GM19467 (cell line): ENCODE data around the gene CFP.

Experiments
- ATAC-seq: cut with Tn5 transposase; IDR thresholded peaks from one replicate; pipeline ENCODE4 v1.9.1; 2021; ENCODE audit warnings: mild to moderate bottlenecking, moderate library complexity; ENCODE audit not compliant: unreplicated experiment

CFP gene

DNA sequence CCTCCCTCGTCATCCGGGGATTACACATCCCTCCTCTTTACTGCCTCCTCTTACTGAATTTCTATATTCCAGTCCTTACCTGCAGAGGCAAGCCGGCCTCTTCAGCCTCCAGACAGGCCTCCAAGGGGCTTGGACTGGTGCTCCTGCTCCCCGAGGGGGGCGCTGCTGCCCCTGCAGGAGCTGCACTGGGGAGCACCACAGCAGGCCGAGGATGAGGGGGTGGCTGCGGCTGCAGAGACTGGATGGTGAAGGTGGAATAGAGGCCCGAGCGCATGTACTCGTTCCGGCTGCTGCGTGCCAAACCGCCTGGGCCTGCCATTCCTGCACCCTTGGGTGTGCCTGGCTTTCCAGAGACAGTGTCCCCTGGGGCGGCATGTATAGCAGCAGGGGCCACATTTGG is 9.1 kb upstream of the CFP start:
- no peak for ATAC-seq

DNA sequence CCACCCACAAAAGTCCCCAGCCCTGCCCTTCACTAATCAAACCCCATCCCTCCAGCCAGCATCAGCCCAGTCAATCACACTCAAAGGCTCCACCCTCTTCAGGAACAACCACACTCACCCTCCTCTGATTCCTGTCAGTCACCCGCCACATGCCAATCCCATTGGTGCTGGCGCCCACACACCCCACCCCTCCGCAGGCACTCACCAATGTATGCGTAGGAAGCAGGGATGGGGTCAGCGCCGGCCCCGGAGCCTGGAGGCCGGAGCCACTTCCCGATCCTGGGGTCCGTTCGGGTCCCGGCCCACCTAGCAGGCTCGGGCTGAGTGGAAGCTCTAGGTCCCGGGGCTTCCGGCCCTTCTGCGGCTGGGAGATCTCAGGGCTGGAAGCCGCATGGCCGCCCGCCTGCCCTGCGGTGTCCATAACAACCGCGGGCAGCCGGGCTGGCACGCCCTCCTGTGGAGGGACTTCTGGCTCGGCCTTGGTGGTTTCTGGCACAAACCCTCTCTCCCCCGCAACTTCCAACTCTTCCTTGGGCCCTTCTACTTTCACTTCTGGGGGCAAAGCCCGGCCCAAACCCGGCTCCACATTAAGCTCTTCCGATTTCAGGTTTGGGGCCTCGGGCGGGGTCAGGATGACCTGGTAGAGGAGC is 7.9 kb upstream of the CFP start:
- ATAC-seq: peak; percentile 59

DNA sequence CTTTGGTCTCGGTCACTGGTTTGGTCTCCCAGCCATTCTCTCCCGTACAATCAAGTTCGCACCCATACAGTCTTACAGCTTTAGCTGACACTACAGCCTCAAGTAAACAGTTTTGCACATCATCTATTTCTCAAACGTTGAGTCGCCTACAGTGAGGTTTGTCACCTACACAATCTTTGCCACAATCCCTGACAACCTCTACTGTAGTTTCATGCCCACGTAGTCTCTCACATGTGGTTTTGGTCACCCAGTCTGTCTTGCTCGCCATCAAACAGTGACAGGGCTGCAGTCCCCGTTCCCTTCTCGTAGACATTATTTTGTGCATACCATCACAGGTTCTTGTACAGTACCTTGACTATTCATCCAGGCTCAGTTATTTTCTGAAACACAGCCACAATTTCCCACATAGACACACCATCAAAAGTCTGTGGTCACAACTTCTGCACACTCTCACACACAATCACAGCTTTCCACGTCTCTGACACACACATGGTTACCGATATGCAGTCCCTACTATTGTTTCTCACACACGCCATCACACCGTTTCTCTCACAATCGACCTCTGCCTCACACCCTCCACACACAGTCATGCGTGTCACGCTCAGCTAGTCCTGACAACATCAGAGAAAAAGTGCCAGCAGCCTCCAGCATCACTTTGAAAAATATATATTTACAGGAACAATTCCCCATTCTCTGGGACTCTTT is 5.3 kb upstream of the CFP start:
- no peak for ATAC-seq

GRCh38 chrX:47633689-47634590 is 4.2 kb upstream of the CFP start:
- no peak for ATAC-seq

- ATAC-seq: no peak
These were observed 2.9 kb upstream of the CFP start for GRCh38 chrX:47632666-47633065.

DNA sequence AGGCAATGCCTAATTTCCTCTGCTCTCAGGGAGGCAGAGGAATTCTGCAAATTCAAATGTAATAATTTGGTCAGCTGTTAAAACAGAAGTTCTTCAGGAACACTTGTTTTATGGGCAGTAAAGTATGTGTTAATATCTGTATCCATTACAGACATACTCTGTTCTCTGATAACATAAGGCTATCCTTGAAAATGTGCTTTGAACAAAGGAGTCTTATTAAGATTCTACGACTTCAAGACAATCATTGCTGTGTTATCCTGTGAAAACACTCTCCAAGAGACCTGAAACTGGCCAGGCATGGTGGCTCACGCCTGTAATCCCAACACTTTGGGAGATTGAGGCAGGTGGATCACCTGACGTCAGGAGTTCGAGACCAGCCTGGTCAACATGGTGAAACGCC is 1.9 kb upstream of the CFP start:
- ATAC-seq: no peak

GRCh38 chrX:47628982-47629381 is 748 bp downstream of the CFP start:
- ATAC-seq: no peak

DNA sequence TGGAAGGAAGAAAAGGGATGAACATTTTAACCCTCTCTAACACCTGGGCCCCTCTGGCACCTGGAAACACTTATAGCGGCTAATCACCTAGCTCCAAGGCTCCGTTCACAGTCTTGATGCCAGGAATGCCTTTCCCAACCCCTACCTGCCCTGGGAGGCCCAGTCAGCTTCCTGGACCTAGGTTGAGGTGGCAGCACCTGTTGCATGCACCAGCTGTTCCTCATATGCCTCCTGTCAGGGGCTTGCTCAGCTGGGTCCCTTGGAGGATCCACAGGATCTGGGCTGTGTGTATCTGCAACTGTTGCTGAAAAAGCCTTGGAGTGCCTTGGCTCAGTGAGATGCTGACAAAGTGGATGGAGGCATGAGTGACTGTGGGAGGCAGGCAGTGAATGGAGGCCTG is 4.4 kb downstream of the CFP start:
- ATAC-seq: no peak

- no peak for ATAC-seq
These were observed 6.1 kb downstream of the CFP start for GRCh38 chrX:47623540-47624027.

DNA sequence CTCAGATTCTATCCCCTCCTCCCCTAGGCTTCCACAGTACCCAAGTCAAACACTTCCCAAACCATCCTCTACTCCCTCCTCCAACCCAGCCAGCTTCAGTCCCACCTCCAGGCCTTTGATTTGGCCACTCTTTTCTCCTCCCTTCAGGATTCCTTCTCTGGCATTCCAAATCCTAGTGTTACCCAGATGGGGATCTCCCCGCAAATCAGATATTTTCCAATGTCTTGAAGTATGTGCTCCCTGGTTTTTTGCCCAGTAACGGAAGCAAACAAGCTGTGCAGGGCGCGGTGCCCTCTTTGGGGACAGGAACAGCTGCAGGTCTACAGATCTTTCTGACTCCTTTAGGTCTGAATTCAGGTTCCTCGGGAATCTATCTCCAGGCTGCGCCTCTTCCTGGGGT is 7.9 kb downstream of the CFP start:
- ATAC-seq: no peak

DNA sequence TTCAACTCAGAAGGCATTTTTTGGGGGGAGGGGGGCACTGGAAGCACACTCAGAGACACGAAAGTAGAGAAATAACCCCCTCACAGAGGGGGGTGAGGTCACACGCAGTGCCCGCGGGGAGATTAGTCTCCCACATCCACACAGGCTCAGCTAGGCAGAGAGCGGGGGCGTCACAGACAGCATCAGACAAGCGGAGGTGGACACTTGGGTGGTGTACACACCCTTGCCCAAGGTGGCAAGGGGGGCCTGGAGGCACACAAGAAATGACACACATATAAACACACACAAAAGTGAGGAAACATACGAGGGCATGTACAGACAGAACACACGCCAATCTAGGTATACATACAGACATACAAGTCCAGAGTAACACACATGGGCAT is 9.4 kb downstream of the CFP start:
- ATAC-seq: no peak

DNA sequence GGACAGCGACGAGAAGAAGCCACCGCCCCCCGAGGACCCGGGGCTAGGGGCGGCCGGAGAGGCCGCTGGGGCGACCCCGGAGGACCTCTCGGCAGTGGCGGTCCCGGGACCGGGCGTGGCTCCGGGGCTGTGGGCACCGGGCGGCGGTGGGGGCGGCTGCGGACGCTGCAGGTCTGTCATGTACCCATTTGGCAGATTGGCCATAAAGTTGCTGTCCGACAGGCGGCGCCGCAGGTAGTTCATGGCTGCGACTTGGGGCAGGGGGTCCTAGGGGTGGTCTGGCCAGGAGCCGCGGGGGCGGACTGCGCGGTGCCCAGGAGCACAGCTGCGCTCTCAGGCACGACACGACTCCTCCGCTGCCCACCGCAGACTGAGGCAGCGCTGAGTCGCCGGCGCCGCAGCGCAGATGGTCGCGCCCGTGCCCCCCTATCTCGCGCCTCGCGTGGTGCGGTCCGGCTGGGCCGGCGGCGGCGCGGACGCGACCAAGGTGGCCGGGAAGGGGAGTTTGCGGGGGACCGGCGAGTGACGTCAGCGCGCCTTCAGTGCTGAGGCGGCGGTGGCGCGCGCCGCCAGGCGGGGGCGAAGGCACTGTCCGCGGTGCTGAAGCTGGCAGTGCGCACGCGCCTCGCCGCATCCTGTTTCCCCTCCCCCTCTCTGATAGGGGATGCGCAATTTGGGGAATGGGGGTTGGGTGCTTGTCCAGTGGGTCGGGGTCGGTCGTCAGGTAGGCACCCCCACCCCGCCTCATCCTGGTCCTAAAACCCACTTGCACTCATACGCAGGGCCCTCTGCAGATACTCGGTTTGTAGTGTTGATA is 10.0 kb downstream of the CFP start, which contains the start of gene SYN1:
Gene SYN1 (minus strand): TSS at position 372 of the 817 bp plus-strand sequence. CDS start 129 bp downstream, at position 243.
- peak; percentile 56 for ATAC-seq

GRCh38 chrX:47618923-47619485 is 10.7 kb downstream of the CFP start:
- ATAC-seq: no peak

GRCh38 chrX:47614618-47615017 is 15.1 kb downstream of the CFP start:
- ATAC-seq: no peak

- ATAC-seq: no peak
These were observed 16.6 kb downstream of the CFP start for GRCh38 chrX:47613082-47613481.

DNA sequence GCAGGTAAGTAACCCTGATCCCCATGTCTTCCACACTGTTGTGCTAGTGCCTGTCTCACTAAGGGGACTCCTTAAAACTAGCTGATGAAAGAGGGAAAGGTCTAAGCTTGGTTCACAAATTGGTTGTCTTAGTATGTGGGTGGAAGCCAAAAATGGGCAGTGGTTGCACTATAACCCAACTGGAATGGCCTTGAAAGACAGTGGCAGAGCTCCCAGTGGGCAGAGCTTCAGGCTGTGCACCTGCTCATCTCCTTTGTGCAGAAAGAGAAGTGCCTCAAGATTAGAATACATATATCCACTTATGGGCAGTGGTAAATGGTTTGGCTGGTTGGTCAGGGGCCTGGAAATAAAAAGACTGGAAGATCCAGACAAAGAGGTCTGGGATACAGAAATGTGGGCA is 17.3 kb downstream of the CFP start:
- ATAC-seq: no peak

DNA sequence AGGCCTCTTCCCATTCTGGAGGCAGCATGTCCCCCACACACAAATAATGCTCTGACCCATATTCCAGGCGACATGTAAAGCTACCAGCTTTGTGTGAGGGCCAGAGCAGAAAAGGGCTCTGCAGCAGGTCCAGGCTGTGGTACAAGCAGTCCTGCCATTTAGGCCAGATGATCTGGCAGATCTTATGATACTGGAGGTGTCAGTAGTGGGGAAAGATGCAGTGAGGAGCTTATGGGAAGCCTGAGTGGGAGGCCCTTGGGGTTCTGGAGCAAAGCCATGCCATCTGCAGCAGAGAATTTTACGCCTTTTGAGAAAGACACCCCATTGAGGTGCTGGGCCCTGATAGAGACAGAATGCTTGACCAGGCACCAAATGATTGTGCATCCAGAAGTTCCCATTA is 17.8 kb downstream of the CFP start:
- ATAC-seq: no peak

- no peak for ATAC-seq
These were observed 18.2 kb downstream of the CFP start for GRCh38 chrX:47611489-47611888.

DNA sequence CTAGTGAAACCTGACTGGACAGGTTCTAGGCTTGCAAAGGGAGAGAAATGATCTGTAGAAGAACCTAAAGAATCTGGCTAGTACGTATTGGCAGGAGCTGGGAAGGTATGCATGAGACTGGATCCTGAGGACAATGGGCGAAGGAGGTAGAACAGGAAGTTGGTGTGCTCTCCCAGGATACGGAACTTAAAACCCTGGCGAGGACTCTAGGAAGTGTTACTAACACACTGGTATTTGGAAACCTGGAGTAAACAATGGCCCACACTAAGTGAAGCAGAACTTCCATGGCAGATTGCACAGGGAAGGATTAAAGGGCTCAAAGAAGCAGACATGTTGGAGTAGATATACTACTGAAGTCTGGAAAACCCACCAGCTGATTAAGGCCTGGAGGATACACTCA is 19.2 kb downstream of the CFP start:
- no peak for ATAC-seq

GRCh38 chrX:47608130-47608810 is 21.5 kb downstream of the CFP start:
- ATAC-seq: no peak
